Measurements from ENCODE around the gene LYRM4. TPM values are rescaled to one million over a fixed set of nuclear protein-coding genes. Genes with fewer than 3 reads are reported as not detected.

The LYRM4 gene
- total RNA-seq, 1 donor from 2014 or later: 20.4 TPM

DNA sequence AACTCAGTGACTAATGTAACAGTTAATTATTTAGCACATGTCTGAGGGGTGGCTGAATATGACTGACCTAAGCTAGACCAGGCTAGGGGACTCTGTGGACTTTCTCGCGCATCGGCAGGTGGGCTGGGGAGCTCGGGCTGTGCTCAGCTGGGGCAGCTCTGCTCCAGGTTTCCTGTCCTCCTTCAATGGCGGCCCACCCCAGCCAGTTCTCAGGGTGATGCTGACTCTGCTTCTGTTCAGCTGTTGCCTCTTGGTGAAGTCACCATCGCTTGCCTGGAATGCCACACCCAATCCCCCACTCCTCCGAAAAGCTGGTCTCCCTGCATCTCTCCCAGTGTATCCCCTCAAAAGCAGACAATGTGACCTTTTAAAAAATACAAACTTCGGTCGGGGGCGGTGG is 155.6 kb downstream of the LYRM4 start:
- H3K27me3 ChIP-seq: no peaks in the 10 kb centered on the region
- no peak overlapping the region for H3K4me3 ChIP-seq
- no peaks in the 10 kb centered on the region for H3K36me3 ChIP-seq
- intact Hi-C loops (cut with DNase I): no loop called here
- ATAC-seq: no peak
- TF ChIP-seq, protein P1, sequence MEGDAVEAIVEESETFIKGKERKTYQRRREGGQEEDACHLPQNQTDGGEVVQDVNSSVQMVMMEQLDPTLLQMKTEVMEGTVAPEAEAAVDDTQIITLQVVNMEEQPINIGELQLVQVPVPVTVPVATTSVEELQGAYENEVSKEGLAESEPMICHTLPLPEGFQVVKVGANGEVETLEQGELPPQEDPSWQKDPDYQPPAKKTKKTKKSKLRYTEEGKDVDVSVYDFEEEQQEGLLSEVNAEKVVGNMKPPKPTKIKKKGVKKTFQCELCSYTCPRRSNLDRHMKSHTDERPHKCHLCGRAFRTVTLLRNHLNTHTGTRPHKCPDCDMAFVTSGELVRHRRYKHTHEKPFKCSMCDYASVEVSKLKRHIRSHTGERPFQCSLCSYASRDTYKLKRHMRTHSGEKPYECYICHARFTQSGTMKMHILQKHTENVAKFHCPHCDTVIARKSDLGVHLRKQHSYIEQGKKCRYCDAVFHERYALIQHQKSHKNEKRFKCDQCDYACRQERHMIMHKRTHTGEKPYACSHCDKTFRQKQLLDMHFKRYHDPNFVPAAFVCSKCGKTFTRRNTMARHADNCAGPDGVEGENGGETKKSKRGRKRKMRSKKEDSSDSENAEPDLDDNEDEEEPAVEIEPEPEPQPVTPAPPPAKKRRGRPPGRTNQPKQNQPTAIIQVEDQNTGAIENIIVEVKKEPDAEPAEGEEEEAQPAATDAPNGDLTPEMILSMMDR (IDR thresholded peaks at IDR 0.05): no peak
- no peaks in the 10 kb centered on the region for H3K9me3 ChIP-seq
- H3K27ac ChIP-seq: no peak overlapping the region
- no peak for DNase-seq
- H3K4me1 ChIP-seq: no peaks in the 10 kb centered on the region

DNA sequence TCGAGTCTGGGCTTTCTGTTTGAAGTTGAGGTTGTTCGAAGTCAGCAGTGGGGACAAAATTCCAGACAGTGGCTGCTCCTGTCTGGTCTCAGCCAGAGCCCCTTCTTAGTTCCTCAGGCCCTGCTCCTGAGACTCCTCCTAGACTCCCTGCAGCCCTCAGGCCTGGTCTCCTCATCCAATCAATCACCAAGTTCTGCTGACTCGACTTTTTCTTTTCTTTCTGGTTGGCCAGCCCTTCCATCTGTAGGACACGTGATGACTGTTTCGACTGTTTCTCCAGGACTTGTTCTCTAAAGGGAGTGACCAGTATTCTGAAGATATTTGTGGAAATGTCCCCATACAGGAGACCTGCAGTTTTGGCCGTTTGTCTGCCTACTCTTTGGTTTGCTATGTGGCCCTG is 156.1 kb downstream of the LYRM4 start:
- no peak overlapping the region for H3K27ac ChIP-seq
- no peak for DNase-seq
- no peak overlapping the region for H3K4me3 ChIP-seq
- no peaks in the 10 kb centered on the region for H3K9me3 ChIP-seq
- no peaks in the 10 kb centered on the region for H3K27me3 ChIP-seq
- no peaks in the 10 kb centered on the region for H3K36me3 ChIP-seq
- no peak for ATAC-seq
- TF ChIP-seq, protein P1 (IDR thresholded peaks at IDR 0.05): no peak
- no peaks in the 10 kb centered on the region for H3K4me1 ChIP-seq
- intact Hi-C loops (cut with DNase I): no loop called here

DNA sequence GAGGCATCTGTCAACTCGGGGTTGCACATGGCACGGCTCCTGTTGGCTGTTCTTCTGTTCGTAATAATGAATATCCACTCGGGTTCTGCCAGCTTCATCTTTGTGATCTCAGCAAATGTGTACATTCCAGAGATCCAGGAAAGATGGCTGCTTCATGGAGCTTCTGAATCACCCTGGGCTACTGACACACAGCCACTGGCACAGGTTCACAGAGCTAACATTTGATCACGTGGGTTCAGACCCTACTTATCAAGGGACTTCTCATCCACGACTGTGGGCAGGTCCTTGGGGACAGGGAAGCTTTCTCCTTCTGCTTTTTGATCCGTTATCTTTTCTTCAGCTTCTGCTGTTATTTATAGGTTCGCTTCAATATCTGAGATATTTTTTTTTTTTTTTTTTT is 157.5 kb downstream of the LYRM4 start:
- H3K4me3 ChIP-seq: no peak overlapping the region
- no peak for ATAC-seq

DNA sequence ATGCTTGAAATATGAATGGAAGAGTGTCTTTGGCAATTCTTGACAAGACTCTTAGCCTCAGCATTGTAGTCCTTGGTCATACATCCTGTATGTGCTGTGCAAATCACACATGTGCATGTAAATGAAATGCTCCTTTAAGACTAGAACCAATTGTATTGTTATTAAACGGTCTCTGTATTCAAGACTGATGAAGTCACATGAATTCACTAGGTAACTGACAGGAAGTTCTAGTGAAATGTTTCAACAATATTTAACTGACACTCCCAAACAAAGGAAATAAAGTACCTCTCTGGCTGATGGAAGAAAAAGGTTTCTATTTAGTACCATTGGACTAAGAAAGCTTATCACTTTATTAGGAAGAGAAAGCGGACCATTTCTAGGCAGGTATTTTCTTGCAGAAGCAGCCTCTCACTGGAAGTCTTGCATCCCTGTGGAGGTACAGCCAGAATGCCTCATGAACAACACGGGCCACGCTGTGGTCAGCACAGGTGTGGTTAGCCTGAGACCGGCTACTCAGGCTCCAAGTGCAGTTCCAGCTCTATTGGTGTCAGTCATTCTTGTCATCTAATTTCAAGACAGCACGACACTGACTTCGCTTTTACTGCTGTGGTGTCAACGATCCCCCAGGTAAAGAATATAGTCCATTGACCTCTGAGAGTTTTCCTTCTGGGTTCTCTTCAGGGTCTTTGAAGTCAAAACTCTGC is 158.3 kb downstream of the LYRM4 start:
- intact Hi-C loops (cut with DNase I): no loop called here
- H3K27me3 ChIP-seq: no peaks in the 10 kb centered on the region
- no peak overlapping the region for H3K27ac ChIP-seq
- H3K4me1 ChIP-seq: no peaks in the 10 kb centered on the region
- ATAC-seq (no peak), DNase-seq (no peak)
- no peaks in the 10 kb centered on the region for H3K36me3 ChIP-seq
- no peak overlapping the region for H3K4me3 ChIP-seq
- TF ChIP-seq, protein P1 (IDR thresholded peaks at IDR 0.05): no peak
- no peaks in the 10 kb centered on the region for H3K9me3 ChIP-seq

More for the DNA sequence above, 157.5 kb downstream of the LYRM4 start:
- no peaks in the 10 kb centered on the region for H3K36me3 ChIP-seq
- no peaks in the 10 kb centered on the region for H3K4me1 ChIP-seq
- TF ChIP-seq, protein P1 (IDR thresholded peaks at IDR 0.05): no peak
- intact Hi-C loops (cut with DNase I): no loop called here
- H3K27ac ChIP-seq: no peak overlapping the region
- no peaks in the 10 kb centered on the region for H3K9me3 ChIP-seq
- no peak for DNase-seq
- H3K27me3 ChIP-seq: no peaks in the 10 kb centered on the region

DNA sequence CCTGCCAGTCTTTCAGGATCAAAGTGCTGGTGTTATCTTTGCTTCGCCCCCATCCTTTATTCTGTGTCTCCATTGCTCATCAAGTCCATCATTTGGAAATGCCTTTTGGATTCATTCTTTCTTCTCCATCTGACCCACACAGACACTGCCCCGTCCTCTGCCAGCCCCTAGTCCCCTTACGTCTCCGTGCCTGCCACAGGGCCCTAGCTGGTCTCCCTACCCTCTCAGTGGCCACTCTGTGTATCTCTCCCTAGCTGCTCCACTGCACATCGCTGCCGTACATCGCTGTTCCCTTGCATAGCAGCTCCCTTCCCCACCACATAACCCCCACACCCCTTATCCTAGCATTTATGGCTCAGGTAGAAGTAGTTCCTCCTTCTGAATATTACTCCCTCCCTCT is 159.9 kb downstream of the LYRM4 start:
- TF ChIP-seq, protein P1 (IDR thresholded peaks at IDR 0.05): no peak
- H3K27ac ChIP-seq: no peak overlapping the region
- ATAC-seq: no peak
- H3K36me3 ChIP-seq: no peaks in the 10 kb centered on the region
- intact Hi-C loops (cut with DNase I): no loop called here
- no peaks in the 10 kb centered on the region for H3K27me3 ChIP-seq
- no peak overlapping the region for H3K4me3 ChIP-seq
- no peaks in the 10 kb centered on the region for H3K4me1 ChIP-seq
- H3K9me3 ChIP-seq: no peaks in the 10 kb centered on the region
- no peak for DNase-seq

DNA sequence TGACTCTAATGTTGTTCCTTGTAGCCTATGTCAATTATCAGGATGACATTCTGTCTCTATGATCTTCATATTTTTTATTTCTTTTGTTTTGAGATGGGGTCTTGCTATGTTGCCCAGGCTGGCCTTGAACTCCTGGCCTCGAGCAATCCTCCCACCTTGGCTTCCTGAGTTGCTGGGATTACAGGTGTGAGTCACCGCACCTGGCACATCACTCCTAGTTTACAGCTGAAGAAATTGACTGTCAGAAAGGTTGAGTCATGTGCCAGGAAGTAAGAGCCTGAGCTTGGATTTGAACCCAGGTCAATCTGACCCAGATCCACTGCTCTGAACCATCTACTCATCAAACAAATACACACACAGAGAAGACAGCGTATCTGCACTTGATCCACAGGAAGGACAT is 161.2 kb downstream of the LYRM4 start:
- DNase-seq (no peak), ATAC-seq (no peak)
- H3K4me1 ChIP-seq: no peaks in the 10 kb centered on the region
- intact Hi-C loops (cut with DNase I): no loop called here
- H3K36me3 ChIP-seq: no peaks in the 10 kb centered on the region
- H3K27me3 ChIP-seq: no peaks in the 10 kb centered on the region
- TF ChIP-seq, protein P1 (IDR thresholded peaks at IDR 0.05): no peak
- H3K4me3 ChIP-seq: no peak overlapping the region
- H3K27ac ChIP-seq: no peak overlapping the region
- H3K9me3 ChIP-seq: no peaks in the 10 kb centered on the region

Data from upper lobe of right lung (tissue), 1 donor.